ENCODE data around the gene KCNK17.

KCNK17 gene

DNA sequence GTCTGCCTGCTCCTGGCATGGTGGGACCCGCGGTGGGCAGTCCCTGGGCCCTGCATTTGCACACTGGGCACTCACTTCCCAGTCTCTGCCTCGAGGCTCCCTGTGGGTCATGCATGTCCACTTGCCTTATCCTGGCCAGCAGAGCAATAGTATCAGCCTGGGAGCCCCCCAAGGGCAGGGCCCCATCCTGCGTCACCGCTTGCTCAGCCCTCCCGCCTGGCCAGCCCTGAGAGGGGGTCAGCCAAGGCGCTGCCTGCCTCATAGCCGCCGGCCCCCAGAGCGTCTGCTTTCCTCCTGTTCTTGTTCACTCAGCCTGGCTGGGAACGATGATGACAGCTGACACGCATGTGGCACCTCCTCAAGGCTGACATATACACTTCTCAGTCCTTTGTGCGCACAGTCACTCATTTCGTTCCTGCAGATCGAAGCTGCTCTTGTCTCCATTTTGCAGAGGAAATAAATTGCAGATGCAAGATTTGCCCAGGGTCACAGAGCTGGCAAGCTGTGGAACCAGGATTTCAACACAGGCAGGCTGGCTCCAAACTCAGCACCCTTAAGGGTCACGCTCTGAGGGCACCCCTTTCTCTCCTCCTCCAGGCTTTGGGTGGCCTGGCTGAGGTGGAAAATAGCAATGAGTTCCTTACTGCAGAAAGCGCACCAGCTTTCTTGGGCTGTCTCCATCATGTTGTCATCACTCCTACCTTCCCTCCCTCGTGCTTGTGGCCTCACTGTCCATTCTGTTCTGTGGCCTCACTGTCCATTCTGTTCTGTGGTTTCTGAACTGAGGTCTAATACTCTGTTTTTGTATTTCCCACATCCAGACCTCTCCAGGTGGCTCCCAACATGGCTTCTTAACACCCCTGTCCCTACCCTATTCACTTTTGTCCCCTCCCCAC, 17.2 kb downstream of the KCNK17 start:
- POLR2A ChIA-PET (ENCODE audit: low non-redundant PET): no interaction called here
- CTCF ChIA-PET: interaction anchor here (1.7 kb wide), 1 partner anchor 130 kb away, joined by 6 read pairs; no protein-coding TSS in a partner anchor
- DNase-seq (ENCODE audit: low spot score): no peak

GRCh38 chr6:39295611-39296011, 18.6 kb downstream of the KCNK17 start:
- no peak for TF ChIP-seq CTCF (conservative IDR thresholded peaks at IDR 0.05; ENCODE audit: low read depth)
- ChIA-PET CTCF (interaction anchor here (0.7 kb wide), 1 partner anchor 426 kb away, joined by 5 read pairs; no protein-coding TSS in a partner anchor), POLR2A (ENCODE audit: low non-redundant PET) (no interaction called here)
- no peak overlapping the region for H3K27ac ChIP-seq
- DNase-seq (ENCODE audit: low spot score): no peak

More for the DNA sequence above, 17.2 kb downstream of the KCNK17 start:
- H3K27ac ChIP-seq: no peak overlapping the region
- no peak for TF ChIP-seq CTCF (conservative IDR thresholded peaks at IDR 0.05; ENCODE audit: low read depth)

- ChIA-PET POLR2A (ENCODE audit: low non-redundant PET) (no interaction called here), CTCF (interaction anchor here (0.7 kb wide), 1 partner anchor 426 kb away, joined by 5 read pairs; no protein-coding TSS in a partner anchor)
- H3K27ac ChIP-seq: no peak overlapping the region
- TF ChIP-seq CTCF (conservative IDR thresholded peaks at IDR 0.05; ENCODE audit: low read depth): no peak
- DNase-seq (ENCODE audit: low spot score): no peak
Measured at GRCh38 chr6:39294899-39295298, 19.3 kb downstream of the KCNK17 start.

- POLR2A ChIA-PET (ENCODE audit: low non-redundant PET): no interaction called here
- CTCF ChIA-PET: no interaction called here
- TF ChIP-seq CTCF (conservative IDR thresholded peaks at IDR 0.05; ENCODE audit: low read depth): no peak
- DNase-seq (ENCODE audit: low spot score): no peak
- H3K27ac ChIP-seq: no peak overlapping the region
Measured at GRCh38 chr6:39294133-39294532, 20.1 kb downstream of the KCNK17 start.

GRCh38 chr6:39292637-39293036, 21.6 kb downstream of the KCNK17 start:
- H3K27ac ChIP-seq: no peak overlapping the region
- TF ChIP-seq CTCF (conservative IDR thresholded peaks at IDR 0.05; ENCODE audit: low read depth): no peak
- ChIA-PET POLR2A (ENCODE audit: low non-redundant PET) (no interaction called here), CTCF (interaction anchor here (0.6 to 1.2 kb wide), 3 partner anchors 40 to 1477 kb away, joined by 3 to 4 read pairs (median 3); no protein-coding TSS in a partner anchor)
- no peak for DNase-seq (ENCODE audit: low spot score)

DNA sequence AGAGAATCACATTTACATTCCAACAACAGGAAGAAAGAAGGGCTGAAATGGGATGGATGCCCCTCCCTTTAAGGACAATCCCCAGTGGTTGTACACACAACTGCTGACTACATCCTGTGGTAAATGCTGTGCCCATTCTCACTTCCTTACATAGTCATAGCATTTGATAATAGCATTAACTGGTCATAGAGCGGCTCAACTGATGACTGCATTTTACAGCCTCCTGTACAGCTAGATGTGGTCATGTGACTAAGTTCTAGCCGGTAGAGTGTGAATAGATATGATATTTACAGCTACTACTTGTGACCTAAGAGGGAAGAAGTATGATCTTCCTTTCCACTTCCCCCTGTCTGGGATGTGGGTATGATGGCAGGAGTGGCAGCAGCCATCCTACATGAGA, 24.7 kb downstream of the KCNK17 start:
- CTCF ChIA-PET: no interaction called here
- no peak for DNase-seq (ENCODE audit: low spot score)
- no peak for TF ChIP-seq CTCF (conservative IDR thresholded peaks at IDR 0.05; ENCODE audit: low read depth)
- H3K27ac ChIP-seq: no peak overlapping the region
- POLR2A ChIA-PET (ENCODE audit: low non-redundant PET): no interaction called here

All from RWPE1 (cell line).